Immature natural killer cell (primary cell): ENCODE data around the gene MAJIN. TPM values are rescaled to one million over a fixed set of nuclear protein-coding genes. Genes with fewer than 3 reads are reported as not detected.

Source experiments
- DNase-seq, 3 donors: peaks; one replicate each; pipeline ENCODE4 v3.0.0; 2022; ENCODE audit warnings: mixed read lengths in 1 of 3
- H3K27ac Mint-ChIP-seq, 6 donors: one replicate each; pipeline ENCODE4 v1.8.0; 2020; ENCODE audit warnings: mixed read lengths in 6 of 6, mild to moderate bottlenecking in 5 of 6, inconsistent platforms in 4 of 6, moderate library complexity in 3 of 6
- H3K27me3 Mint-ChIP-seq, 3 donors: one replicate each; pipeline ENCODE4 v1.8.0; 2020 to 2021; ENCODE audit warnings: low read depth in 3 of 3, mild to moderate bottlenecking in 3 of 3, mixed read lengths in 3 of 3, moderate library complexity in 3 of 3, inconsistent platforms in 1 of 3
- H3K36me3 Mint-ChIP-seq, 3 donors: one replicate each; pipeline ENCODE4 v1.8.0; 2020; ENCODE audit warnings: mixed read lengths in 3 of 3, inconsistent platforms in 2 of 3, mild to moderate bottlenecking in 2 of 3
- H3K4me1 Mint-ChIP-seq, 2 donors: one replicate each; pipeline ENCODE4 v1.8.0; 2020; ENCODE audit warnings: inconsistent platforms in 2 of 2, mild to moderate bottlenecking in 2 of 2, mixed read lengths in 2 of 2, moderate library complexity in 1 of 2
- H3K4me3 Mint-ChIP-seq, 5 donors: one replicate each; pipeline ENCODE4 v1.8.0; 2020; ENCODE audit warnings: mild to moderate bottlenecking in 5 of 5, mixed read lengths in 5 of 5, inconsistent platforms in 3 of 5, moderate library complexity in 3 of 5
- H3K9me3 Mint-ChIP-seq, 6 donors: one replicate each; pipeline ENCODE4 v1.8.0; 2020; ENCODE audit warnings: mild to moderate bottlenecking in 6 of 6, mixed read lengths in 6 of 6, inconsistent platforms in 4 of 6, moderate library complexity in 3 of 6
- polyA plus RNA-seq, 3 donors: library from polyadenylated mRNA; unstranded; fragments of 300-500 nt; fragmentation: Illumina TruSeq; gene quantifications; one replicate each; pipeline ENCODE4 v1.2.3, GENCODE V29; 2021

The MAJIN gene
- polyA plus RNA-seq, 3 donors from 2014 or later: not detected

DNA sequence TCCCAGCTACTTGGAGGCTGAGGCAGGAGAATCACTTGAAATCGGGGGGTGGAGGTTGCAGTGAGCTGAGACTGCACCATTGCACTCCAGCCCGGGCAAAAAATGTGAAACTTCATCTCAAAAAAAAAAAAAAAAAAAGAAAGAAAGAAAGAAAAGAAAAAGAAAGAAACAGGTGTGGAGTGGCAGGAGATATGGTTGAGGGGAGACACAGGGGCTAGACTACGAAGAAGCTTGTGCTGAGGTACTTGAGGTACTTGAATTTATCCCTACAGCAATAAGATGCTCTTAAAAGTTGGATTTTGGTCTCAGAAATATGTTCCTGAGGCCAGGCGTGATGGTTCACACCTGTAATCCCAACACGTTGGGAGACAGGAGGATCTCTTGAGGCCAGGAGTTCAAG is 2.2 kb upstream of the MAJIN start:
- DNase-seq: no peak
- no peaks in the 10 kb centered on the region for H3K36me3 Mint-ChIP-seq
- no peaks in the 10 kb centered on the region for H3K9me3 Mint-ChIP-seq
- H3K27me3 Mint-ChIP-seq: peaks cover 0 to 19% (median 8%) of the 10 kb centered on the region in 3 donors
- H3K4me3 Mint-ChIP-seq: no peak overlapping the region
- H3K27ac Mint-ChIP-seq: no peak overlapping the region
- H3K4me1 Mint-ChIP-seq: peaks cover 13 to 20% of the 10 kb centered on the region in 2 donors

DNA sequence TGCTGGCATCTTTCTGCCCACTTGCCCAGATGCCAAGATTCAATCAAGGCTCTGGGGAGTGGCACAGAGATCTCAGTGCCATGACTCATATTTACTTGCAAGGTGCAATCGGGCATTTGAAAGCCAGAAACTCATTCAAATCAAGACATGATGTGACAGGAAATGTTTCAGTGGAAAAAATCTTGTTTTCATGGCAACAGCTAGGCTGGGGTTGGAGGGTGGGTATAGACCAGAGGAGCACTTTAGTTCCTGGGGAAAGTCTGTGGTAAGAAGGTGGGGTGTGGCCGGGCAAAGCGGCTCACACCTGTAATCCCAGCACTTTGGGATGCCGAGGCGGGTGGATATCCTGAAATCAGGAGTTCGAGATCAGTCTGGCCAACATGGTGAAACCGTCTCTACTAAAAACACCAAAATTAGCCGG is 1.2 kb downstream of the MAJIN start:
- Mint-ChIP-seq H3K27me3 (peaks cover 0 to 18% (median 8%) of the 10 kb centered on the region in 3 donors), H3K27ac (no peak overlapping the region), H3K4me3 (peak overlapping the region; percentile 10 to 60 (median 41)), H3K9me3 (no peaks in the 10 kb centered on the region), H3K4me1 (peaks cover 13 to 20% of the 10 kb centered on the region in 2 donors), H3K36me3 (no peaks in the 10 kb centered on the region)
- DNase-seq: no peak

DNA sequence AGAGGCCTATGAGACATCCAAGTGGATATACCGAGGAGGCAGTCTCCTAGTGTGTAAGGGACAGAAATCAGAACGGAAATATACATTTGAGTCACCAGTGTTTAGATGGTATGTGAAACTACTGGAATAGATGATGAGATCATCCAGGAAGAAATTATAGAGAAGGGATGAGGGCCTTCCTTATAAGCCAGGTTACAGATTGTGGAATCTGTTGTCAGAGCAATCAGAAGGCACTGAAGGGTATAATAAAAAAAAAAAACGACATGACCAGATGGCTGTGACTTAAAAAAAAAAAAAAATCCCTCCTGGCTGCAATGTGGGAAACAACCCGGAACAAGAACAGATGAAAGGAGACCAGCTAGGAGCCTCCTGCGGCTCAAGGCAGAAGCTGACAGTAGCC is 2.7 kb downstream of the MAJIN start:
- Mint-ChIP-seq H3K4me3 (peak overlapping the region in 1 of 5 donors; percentile 43), H3K27ac (no peak overlapping the region), H3K27me3 (peaks cover 0 to 12% (median 12%) of the 10 kb centered on the region in 3 donors)

DNA sequence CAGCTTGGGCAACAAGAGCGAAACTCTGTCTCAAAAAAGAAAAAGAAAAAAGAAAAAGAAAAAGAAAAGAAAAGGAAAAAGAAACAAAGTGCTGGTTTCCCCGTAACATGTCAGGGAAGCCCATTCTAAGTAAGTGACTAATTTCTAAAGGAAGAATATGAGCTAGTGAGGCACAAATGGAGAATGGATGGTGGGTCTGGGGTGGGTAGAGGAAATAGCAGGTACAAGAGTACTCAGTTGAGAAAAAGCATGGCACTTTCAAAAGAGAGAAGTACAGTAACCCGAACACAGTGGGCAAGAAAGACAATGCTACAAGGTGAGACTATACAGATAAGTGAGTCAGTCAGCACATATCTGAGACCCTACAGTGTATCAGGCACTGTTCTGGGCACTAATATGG is 4.5 kb downstream of the MAJIN start:
- no peak for DNase-seq
- H3K27me3 Mint-ChIP-seq: peaks cover 0 to 12% (median 11%) of the 10 kb centered on the region in 3 donors
- no peak overlapping the region for H3K27ac Mint-ChIP-seq
- no peak overlapping the region for H3K4me3 Mint-ChIP-seq
- no peaks in the 10 kb centered on the region for H3K36me3 Mint-ChIP-seq
- peaks cover 5 to 7% of the 10 kb centered on the region in 2 donors for H3K4me1 Mint-ChIP-seq
- no peaks in the 10 kb centered on the region for H3K9me3 Mint-ChIP-seq

More for the DNA sequence above, 2.7 kb downstream of the MAJIN start:
- no peaks in the 10 kb centered on the region for H3K36me3 Mint-ChIP-seq
- peaks cover 6 to 7% of the 10 kb centered on the region in 2 donors for H3K4me1 Mint-ChIP-seq
- DNase-seq: no peak
- H3K9me3 Mint-ChIP-seq: no peaks in the 10 kb centered on the region

DNA sequence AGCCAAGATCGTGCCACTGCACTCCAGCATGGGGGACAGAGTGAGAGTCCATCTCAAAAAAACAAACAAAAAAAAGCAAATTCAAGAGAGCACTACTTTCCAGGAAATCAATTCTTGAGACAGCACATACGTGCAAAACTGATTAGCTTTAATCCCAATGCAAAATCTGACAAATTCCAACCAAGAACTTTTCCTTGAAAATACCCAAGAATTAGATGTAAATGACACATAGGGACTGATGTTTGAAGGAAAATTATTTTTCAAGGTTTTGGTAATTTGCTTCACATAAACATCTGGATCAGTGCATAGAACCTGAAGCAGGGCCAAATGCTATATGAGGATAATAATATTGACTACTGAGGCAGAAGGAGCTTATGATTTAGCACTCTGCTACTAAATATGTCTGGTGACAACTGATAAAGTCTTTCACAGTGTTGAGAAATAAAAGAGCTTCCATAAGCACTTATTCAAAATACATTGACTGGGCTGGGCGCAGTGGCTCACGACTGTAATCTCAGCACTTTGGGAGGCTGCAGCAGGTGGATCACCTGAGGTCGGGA is 8.8 kb downstream of the MAJIN start:
- no peak for DNase-seq
- Mint-ChIP-seq H3K4me3 (no peak overlapping the region), H3K4me1 (no peaks in the 10 kb centered on the region), H3K27ac (no peak overlapping the region), H3K36me3 (no peaks in the 10 kb centered on the region), H3K9me3 (no peaks in the 10 kb centered on the region), H3K27me3 (peaks cover 0 to 3% (median 3%) of the 10 kb centered on the region in 3 donors)

DNA sequence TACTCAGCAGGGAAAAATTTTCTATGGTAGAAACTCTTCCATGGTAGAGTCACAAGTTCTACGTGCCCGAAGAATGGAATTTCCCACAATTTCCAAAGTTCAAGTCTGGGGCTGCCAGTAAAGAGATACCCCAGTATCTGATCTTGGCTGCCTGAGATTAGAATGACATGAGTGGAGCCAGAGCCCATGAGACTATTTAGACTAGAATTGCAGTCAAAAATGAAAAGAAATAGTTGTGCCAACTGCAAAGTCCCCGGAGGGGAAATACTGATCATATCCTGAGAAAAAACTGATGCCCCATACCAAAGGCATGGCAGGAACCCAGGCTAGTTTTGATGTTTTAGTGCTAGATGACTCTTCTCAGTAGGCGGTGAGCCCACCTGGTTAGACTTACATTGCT is 11.2 kb downstream of the MAJIN start:
- no peak for DNase-seq
- Mint-ChIP-seq H3K36me3 (no peaks in the 10 kb centered on the region), H3K4me1 (no peaks in the 10 kb centered on the region), H3K9me3 (no peaks in the 10 kb centered on the region), H3K27ac (no peak overlapping the region), H3K27me3 (peaks cover 0 to 3% (median 3%) of the 10 kb centered on the region in 3 donors), H3K4me3 (no peak overlapping the region)

DNA sequence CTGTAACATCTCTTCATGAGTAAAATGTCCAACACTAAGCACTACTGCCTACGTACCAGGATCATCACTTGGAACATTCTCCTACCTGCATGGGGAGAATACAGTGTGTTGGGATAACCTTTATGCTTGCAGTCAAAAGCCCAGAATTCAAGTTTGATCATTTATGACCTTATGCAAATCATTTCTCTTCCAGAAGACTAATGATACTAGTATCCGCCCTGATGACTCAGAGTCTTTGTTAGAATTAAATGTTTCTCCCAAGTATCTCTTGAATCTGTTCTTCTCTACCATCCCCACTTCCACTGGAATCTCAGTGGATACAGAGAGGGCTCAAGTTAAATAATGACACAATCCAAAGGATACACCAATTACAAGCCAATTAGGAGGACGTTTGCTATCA is 12.4 kb downstream of the MAJIN start:
- Mint-ChIP-seq H3K27me3 (peaks cover 0 to 3% (median 0%) of the 10 kb centered on the region in 3 donors), H3K4me3 (no peak overlapping the region), H3K36me3 (no peaks in the 10 kb centered on the region), H3K9me3 (no peaks in the 10 kb centered on the region), H3K27ac (no peak overlapping the region), H3K4me1 (no peaks in the 10 kb centered on the region)
- no peak for DNase-seq

DNA sequence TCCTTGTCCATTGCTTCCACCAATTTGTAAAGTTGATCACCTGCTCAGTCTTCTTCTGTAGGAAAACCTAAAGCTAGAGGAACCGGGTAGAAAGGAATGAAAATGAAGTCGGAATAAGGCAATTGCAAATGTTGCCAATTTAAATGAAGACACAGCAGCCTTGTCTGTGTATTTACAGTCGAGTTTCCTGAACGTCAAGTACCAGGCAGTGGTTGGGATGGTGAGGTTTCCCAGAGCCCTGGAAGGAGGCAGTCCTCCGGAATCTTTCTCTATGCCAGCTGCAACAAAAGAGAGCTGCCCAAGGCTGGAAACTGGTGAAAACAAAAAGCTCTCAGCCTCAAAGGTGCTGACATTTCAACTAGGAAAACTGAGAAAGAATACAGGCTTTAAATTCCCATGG is 17.7 kb downstream of the MAJIN start:
- peaks cover 0 to 2% (median 0%) of the 10 kb centered on the region in 3 donors for H3K27me3 Mint-ChIP-seq
- H3K27ac Mint-ChIP-seq: no peak overlapping the region
- no peaks in the 10 kb centered on the region for H3K36me3 Mint-ChIP-seq
- no peak for DNase-seq
- no peaks in the 10 kb centered on the region for H3K4me1 Mint-ChIP-seq
- H3K9me3 Mint-ChIP-seq: no peaks in the 10 kb centered on the region
- no peak overlapping the region for H3K4me3 Mint-ChIP-seq

DNA sequence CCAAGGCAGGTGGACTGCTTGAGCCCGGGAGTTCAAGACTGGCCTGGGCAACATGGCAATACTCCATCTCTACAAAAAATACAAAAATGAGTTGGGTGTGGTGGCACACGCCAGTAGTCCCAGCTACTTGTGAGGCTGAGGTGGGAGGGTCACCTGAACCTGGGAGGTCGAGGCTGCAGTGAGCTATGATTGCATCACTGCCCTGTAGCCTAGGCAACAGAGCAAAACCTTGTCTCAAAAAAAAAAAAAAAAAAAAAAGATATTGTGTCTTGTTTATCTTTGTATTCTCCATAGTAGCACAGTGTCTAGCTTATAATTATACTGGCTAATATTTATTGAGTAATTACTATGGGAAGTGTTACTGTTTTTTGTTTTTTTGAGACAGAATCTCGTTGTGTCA is 20.4 kb downstream of the MAJIN start:
- no peaks in the 10 kb centered on the region for H3K9me3 Mint-ChIP-seq
- no peak for DNase-seq
- no peaks in the 10 kb centered on the region for H3K36me3 Mint-ChIP-seq
- H3K27me3 Mint-ChIP-seq: peaks cover 0 to 2% (median 2%) of the 10 kb centered on the region in 3 donors
- H3K4me3 Mint-ChIP-seq: no peak overlapping the region
- no peaks in the 10 kb centered on the region for H3K4me1 Mint-ChIP-seq
- no peak overlapping the region for H3K27ac Mint-ChIP-seq

DNA sequence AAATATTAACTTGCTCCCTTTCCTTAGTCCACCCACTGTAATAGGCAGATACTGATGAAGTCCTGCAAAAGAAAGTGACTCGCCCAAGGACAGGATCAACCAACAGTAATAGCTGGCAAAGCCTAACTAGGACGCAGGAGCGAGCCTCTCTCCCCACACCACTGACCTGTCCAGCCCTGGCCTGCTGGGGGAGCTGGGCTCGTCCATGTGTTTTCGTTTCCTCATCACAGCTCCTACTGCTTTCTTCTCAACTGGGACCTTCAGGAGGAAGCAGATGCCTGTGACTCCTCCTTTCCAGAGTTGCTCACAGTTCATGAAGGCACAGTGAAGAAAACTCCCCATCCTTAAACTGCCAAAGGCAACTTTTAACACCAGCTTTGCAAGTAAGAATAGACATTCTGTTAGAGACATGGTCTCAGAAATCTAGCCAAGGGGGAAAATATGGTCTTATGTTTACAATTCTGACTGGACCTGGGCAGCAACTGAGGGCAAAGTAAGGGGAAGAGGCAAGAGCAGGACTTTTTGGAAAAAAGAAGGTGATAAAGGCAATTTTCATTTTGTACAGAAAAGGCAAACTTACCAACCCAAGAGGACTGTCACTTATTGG is 24.6 kb downstream of the MAJIN start:
- DNase-seq: no peak
- H3K36me3 Mint-ChIP-seq: no peaks in the 10 kb centered on the region
- H3K4me1 Mint-ChIP-seq: no peaks in the 10 kb centered on the region
- no peak overlapping the region for H3K27ac Mint-ChIP-seq
- H3K9me3 Mint-ChIP-seq: no peaks in the 10 kb centered on the region
- peaks cover 0 to 4% (median 2%) of the 10 kb centered on the region in 3 donors for H3K27me3 Mint-ChIP-seq
- H3K4me3 Mint-ChIP-seq: no peak overlapping the region

DNA sequence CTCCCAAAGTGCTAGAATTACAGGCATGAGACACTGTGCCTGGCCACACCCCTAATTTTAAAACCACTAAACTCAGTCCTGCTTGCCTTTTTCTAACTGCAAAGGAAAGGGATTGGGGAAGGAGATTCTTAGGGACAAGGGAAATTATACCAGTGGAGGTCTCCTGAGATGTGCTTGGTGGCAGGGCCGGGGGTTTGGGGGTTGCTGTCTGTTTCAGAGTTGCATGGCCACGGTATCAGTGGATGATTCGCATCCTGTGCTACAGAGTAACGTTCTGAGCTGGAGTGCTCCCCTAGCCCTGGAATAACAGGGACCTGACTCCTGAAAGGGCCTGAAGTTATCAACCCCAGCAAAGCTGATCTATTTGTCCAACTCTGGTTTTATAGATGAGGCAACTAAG is 35.4 kb downstream of the MAJIN start:
- no peak overlapping the region for H3K4me3 Mint-ChIP-seq
- peaks cover 0 to under 1% (median 0%) of the 10 kb centered on the region in 3 donors for H3K27me3 Mint-ChIP-seq
- no peaks in the 10 kb centered on the region for H3K4me1 Mint-ChIP-seq
- no peaks in the 10 kb centered on the region for H3K9me3 Mint-ChIP-seq
- H3K36me3 Mint-ChIP-seq: peaks cover 8 to 16% (median 10%) of the 10 kb centered on the region in 3 donors
- DNase-seq: no peak
- peak overlapping the region in 1 of 6 donors; percentile 50 for H3K27ac Mint-ChIP-seq

DNA sequence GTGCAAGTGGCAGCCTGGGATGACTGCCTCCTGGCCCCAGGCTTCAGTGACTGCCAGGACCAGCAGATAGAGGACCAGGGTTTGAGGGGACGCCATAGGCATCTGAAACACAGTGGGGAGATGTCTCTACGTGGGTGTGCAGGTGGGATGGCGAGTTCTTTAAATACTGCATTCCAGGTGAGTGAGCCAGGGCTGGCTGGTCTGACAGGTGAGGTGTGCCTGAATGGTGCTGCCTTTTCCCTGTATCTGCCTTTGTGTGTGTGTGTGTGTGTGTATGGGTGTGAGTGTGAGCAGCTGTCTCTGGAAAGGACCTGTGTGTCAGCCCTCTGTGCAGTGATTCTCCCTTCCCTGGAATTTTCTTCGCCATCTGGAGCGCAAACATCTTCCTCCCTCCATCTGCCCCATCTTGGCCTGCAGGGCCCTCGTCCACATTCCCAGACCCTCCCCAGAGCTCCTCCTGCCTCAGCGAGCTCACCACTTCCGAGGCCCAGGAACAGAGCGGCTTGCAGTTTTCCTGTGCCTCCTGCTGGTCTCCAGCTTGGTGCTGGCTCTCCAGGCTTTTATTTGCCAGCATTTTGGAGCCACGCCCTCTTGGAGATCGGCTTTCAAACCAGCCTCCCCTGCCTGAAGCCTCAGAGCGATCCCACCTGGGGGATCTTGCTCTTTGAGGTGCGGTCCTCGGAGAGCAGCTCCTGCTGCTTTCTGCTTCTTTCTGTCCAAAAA is 36.4 kb downstream of the MAJIN start, which contains the start of gene GPHA2:
GPHA2 (minus strand) TSS at position 535 of the 723 bp plus-strand sequence; CDS start at position 102, 433 bp downstream.
- H3K27ac Mint-ChIP-seq: peak within 1 kb of the TSS in 1 of 6 donors; percentile 50

DNA sequence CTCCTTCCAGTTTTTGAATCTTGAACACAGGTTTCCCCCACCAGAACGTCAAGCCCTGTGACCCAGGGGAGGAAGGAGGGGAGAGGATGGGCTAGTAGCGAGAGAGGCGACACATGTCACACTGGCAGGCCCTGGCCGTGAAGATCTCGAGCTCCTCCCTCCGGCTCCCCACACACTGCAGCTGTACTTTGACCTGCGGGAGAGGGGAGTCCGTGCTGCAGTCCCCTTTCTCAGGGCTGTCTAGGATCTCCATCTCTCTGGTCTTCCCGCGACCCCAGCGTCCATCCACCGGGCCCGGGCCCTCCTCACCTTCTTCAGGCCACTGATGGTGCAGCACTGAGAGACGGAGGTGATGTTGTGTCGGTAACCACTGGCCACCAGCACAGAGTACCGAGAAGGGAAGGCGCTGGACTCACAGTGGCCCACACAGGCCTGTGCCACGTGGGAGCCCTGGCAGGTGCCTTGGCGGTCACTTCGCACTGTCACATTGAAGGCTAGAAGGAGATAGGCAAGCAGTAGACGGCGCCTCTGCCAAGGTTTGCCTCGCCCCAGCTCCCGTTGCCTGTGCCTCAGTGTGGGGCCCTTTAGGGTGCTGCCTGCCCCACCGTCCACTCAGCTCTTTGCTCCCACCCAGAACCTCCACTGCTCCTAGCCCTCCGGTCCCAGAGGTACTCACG is 37.1 kb downstream of the MAJIN start:
- DNase-seq: no peak
- Mint-ChIP-seq H3K4me1 (no peaks in the 10 kb centered on the region), H3K36me3 (peaks cover 16 to 33% (median 21%) of the 10 kb centered on the region in 3 donors), H3K27me3 (no peaks in the 10 kb centered on the region), H3K27ac (no peak overlapping the region), H3K9me3 (no peaks in the 10 kb centered on the region), H3K4me3 (no peak overlapping the region)

More for the DNA sequence above, 36.4 kb downstream of the MAJIN start, which contains the start of gene GPHA2:
- Mint-ChIP-seq H3K4me3 (no peak within 1 kb of the TSS), H3K36me3 (peaks cover 14 to 26% (median 17%) of the 10 kb centered on the region in 3 donors), H3K9me3 (no peaks in the 10 kb centered on the region), H3K27me3 (no peaks in the 10 kb centered on the region), H3K4me1 (no peaks in the 10 kb centered on the region)
- DNase-seq: no peak
